Muscle layer of colon (tissue), 2 donors: ENCODE measurements around the gene NAV1.
"Not testable (repeated sequence)": the region's sequence is repeated elsewhere in the genome, so short reads cannot be mapped to it uniquely, and the experiment has no call there.

ENCODE experiments used
- H3K27ac ChIP-seq: one replicate; pipeline ENCODE4 v1.7.0; 2013; ENCODE audit warnings: low read depth, mild to moderate bottlenecking, low read length, moderate library complexity
- H3K27me3 ChIP-seq, 2 donors: one replicate each; pipeline ENCODE4 v1.7.0; 2013; ENCODE audit warnings: low read length in 2 of 2, mild to moderate bottlenecking in 2 of 2; ENCODE audit not compliant: insufficient read depth in 2 of 2, control insufficient read depth in 1 of 2
- H3K36me3 ChIP-seq: one replicate; pipeline ENCODE4 v1.7.0; 2013; ENCODE audit warnings: mild to moderate bottlenecking, low read length; ENCODE audit not compliant: insufficient read depth
- H3K4me1 ChIP-seq: one replicate; pipeline ENCODE4 v1.7.0; 2013; ENCODE audit warnings: mild to moderate bottlenecking, low read length; ENCODE audit not compliant: insufficient read depth
- H3K4me3 ChIP-seq, 2 donors: one replicate each; pipeline ENCODE4 v1.7.0; 2013; ENCODE audit warnings: low read length in 2 of 2, low read depth in 1 of 2, mild to moderate bottlenecking in 1 of 2, moderate library complexity in 1 of 2
- H3K9ac ChIP-seq: one replicate; pipeline ENCODE4 v1.7.0; 2013; ENCODE audit warnings: low read length
- H3K9me3 ChIP-seq: one replicate; pipeline ENCODE4 v1.7.0; 2013; ENCODE audit warnings: mild to moderate bottlenecking, low read length
- donor health status: abdominal sarcoma.
- donor health status: Adenocarcinoma of cecum.

NAV1 gene

DNA sequence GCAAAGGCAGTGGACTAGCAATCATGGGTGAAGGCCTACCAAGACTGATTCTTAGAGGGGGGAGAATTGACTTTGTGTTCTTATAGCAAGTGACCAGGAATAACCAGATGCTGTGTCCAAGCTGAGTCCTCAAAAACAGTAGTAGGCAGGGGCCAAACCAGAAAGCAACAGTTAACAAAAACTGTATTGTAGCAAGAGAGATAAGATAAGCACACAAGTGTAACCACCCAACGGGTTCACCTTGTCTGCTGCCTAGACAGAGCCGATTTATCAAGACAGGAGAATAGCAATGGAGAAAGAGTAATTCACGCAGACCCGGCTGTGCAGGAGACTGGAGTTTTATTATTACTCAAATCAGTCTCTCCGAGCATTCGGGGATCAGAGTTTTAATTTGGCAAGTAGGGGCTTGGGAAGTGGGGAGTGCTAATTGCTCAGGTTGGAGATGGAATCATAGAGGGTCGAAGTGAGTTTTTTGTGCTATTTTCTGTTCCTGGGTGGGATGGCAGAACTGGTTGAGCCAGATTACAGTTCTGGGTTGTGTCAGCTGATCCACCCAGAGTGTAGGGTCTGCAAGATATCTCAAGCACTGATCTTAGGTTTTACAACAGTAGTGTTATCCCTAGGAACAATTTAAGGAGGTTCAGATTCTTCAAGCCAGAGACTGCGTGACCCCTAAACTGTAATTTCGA, 23.7 kb upstream of the NAV1 start:
- no peaks in the 10 kb centered on the region for H3K27me3 ChIP-seq
- no peaks in the 10 kb centered on the region for H3K36me3 ChIP-seq
- no peak overlapping the region for H3K27ac ChIP-seq
- H3K4me1 ChIP-seq = peaks cover 16% of the 10 kb centered on the region
- no peak overlapping the region for H3K4me3 ChIP-seq
- no peaks in the 10 kb centered on the region for H3K9me3 ChIP-seq
- H3K9ac ChIP-seq = no peak overlapping the region

- Histone ChIP-seq H3K27me3 (no peaks in the 10 kb centered on the region), H3K27ac (no peak overlapping the region), H3K4me1 (peaks cover 16% of the 10 kb centered on the region), H3K9ac (no peak overlapping the region), H3K4me3 (no peak overlapping the region), H3K36me3 (no peaks in the 10 kb centered on the region), H3K9me3 (no peaks in the 10 kb centered on the region)
Observed at GRCh38 chr1:201515895-201516294, 23.0 kb upstream of the NAV1 start.

GRCh38 chr1:201516511-201517127, 22.3 kb upstream of the NAV1 start:
- no peaks in the 10 kb centered on the region for H3K27me3 ChIP-seq

DNA sequence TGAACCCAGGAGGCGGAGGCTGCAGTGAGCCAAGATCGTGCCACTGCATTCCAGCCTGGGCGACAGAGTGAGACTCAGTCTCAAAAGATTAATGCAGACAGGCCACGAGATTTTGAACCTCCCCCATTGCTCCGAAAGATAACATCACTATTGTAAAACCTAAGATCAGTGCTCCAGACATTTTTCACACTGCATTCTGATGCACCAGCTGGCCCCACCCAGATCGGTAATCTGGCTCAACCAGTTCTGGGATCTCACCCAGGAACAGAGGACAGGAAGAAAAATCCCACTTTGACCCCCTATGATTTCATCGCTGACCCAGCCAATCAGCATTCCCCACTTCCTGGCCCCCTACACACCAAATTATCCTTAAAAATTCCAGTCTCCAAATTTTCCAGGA, 21.3 kb upstream of the NAV1 start:
- no peak overlapping the region for H3K9ac ChIP-seq
- no peaks in the 10 kb centered on the region for H3K9me3 ChIP-seq
- H3K4me3 ChIP-seq = no peak overlapping the region
- peaks cover 3% of the 10 kb centered on the region for H3K4me1 ChIP-seq
- H3K27me3 ChIP-seq = no peaks in the 10 kb centered on the region
- no peak overlapping the region for H3K27ac ChIP-seq
- peaks cover 6% of the 10 kb centered on the region for H3K36me3 ChIP-seq

More at GRCh38 chr1:201516511-201517127, 22.3 kb upstream of the NAV1 start:
- Histone ChIP-seq H3K9ac (no peak overlapping the region), H3K27ac (no peak overlapping the region), H3K4me3 (no peak overlapping the region), H3K9me3 (no peaks in the 10 kb centered on the region), H3K36me3 (no peaks in the 10 kb centered on the region), H3K4me1 (peaks cover 13% of the 10 kb centered on the region)

DNA sequence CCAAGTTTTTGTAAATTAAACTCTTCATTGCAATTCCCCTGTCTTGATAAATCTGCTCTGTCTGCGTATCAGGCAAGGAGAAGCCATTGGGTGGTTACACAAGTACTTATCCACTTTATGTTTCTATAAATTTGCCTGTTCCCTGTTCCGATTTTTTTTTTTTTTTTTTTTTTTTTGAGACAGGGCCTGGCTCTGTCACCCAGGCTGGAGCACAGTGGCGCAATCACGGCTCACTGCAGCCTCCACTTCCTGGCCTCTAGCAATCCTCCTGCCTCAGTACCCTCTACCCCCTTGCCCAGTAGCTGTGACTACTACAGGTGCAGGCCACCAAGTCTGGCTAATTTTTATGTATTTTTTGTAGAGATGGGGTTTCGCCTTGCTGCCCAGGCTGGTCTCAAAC, 20.9 kb upstream of the NAV1 start:
- H3K9ac ChIP-seq = no peak overlapping the region
- no peak overlapping the region for H3K4me3 ChIP-seq
- H3K36me3 ChIP-seq = peaks cover 6% of the 10 kb centered on the region
- no peaks in the 10 kb centered on the region for H3K9me3 ChIP-seq
- no peak overlapping the region for H3K27ac ChIP-seq
- H3K27me3 ChIP-seq = no peaks in the 10 kb centered on the region
- no peaks in the 10 kb centered on the region for H3K4me1 ChIP-seq

GRCh38 chr1:201520046-201520575, 18.8 kb upstream of the NAV1 start:
- not testable (repeated sequence) for H3K9me3 ChIP-seq, H3K4me1 ChIP-seq, H3K9ac ChIP-seq

GRCh38 chr1:201525193-201525778, 13.6 kb upstream of the NAV1 start:
- Histone ChIP-seq H3K9me3 (no peaks in the 10 kb centered on the region), H3K9ac (no peak overlapping the region), H3K27me3 (no peaks in the 10 kb centered on the region), H3K36me3 (peaks cover 6% of the 10 kb centered on the region), H3K4me1 (no peaks in the 10 kb centered on the region), H3K4me3 (no peak overlapping the region), H3K27ac (no peak overlapping the region)

More at GRCh38 chr1:201520046-201520575, 18.8 kb upstream of the NAV1 start:
- H3K27ac ChIP-seq, H3K4me3 ChIP-seq, H3K36me3 ChIP-seq, H3K27me3 ChIP-seq: not testable (repeated sequence)

DNA sequence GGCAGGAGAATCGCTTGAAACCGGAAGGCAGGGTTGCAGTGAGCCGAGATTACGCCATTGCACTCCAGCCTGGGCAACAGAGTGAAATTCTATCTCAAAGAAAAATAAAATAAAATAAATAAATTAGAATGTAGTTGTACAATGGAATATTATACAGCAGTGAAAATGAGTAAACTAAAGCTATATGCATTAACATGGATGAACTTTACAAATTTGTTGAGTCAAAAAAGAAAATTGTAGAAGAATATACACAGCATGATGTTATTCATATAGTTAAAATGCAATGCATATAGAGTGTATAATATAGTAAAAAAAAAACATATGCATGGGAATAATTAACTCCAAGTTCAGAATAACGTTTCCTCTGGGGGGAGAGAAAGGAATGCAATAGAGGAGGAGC, 11.0 kb upstream of the NAV1 start:
- H3K27me3 ChIP-seq = no peaks in the 10 kb centered on the region
- H3K4me1 ChIP-seq = peaks cover 18% of the 10 kb centered on the region
- H3K36me3 ChIP-seq = no peaks in the 10 kb centered on the region
- H3K27ac ChIP-seq = no peak overlapping the region
- no peak overlapping the region for H3K9ac ChIP-seq
- no peaks in the 10 kb centered on the region for H3K9me3 ChIP-seq
- H3K4me3 ChIP-seq = no peak overlapping the region

GRCh38 chr1:201528631-201529252, 10.2 kb upstream of the NAV1 start:
- Histone ChIP-seq H3K27ac (no peak overlapping the region), H3K9me3 (no peaks in the 10 kb centered on the region), H3K9ac (no peak overlapping the region), H3K4me3 (no peak overlapping the region), H3K27me3 (no peaks in the 10 kb centered on the region), H3K4me1 (peaks cover 23% of the 10 kb centered on the region), H3K36me3 (no peaks in the 10 kb centered on the region)

DNA sequence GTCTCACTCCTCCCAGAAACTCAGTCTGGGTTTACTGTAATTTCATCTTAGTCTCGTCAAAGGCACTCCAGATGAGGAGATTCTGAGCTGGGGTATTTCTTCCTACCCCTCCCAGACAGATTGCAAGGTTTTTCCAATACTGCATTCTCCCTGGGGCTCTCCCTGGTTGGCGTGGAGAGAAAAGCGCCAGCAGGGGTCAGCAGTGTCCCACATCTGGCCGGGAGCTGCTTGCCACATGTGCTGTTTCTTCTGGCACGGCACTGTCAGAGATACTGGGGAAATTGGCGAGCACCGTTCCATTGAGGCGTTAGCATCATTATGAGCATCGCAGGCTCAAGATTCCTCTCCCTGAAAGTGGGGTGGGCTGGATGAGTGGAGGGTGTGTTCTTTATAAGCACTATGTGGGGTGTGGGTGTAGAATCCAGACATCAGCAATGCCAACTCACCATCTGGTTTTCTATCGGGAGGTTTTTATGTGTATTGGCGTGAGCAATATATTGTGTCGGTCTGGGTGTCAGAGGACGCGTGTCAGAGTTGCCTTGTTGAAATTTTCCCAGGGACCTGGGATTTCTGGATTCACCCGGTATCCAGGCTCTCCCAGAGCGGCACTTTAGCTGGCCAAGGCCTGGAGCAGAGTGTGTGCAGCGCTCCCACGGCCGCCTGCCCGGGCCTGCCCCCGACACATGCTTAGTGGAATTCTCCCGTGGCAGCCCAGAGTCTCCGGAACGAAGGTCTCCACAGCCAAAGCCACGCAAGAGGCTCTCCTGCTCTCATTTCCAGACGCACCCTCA, 8.0 kb upstream of the NAV1 start:
- peaks cover 45% of the 10 kb centered on the region for H3K4me1 ChIP-seq
- no peak overlapping the region for H3K9ac ChIP-seq
- H3K4me3 ChIP-seq = no peak overlapping the region
- H3K36me3 ChIP-seq = no peaks in the 10 kb centered on the region
- H3K27me3 ChIP-seq = no peaks in the 10 kb centered on the region
- H3K27ac ChIP-seq = peak overlapping the region; percentile 45
- H3K9me3 ChIP-seq = no peaks in the 10 kb centered on the region
